IMR-90 (cell line): ENCODE data around the gene KCNAB1. TPM values are rescaled to one million over a fixed set of nuclear protein-coding genes. Genes with fewer than 3 reads are reported as not detected.

Source experiments
- ATAC-seq: fragments of 200-7000 bp; cut with Tn5 transposase; 2 replicates; pipeline ENCODE4 v1.9.1; 2020; ENCODE audit warnings: low read depth, mild to moderate bottlenecking, moderate library complexity
- BruUV-seq: library from RNA; stranded (reverse); fragments of 400-500 nt; replicated peaks from 2 replicates; lab custom pipeline; 2021; lab: Mats Ljungman, UMichigan
- CTCF ChIA-PET: fragments of 300-600 bp; formaldehyde crosslinking; extraction: SDS; loops from one replicate; lab custom pipeline; 2021; ENCODE audit warnings: antibody characterized with exemption; lab: Yijun Ruan, JAX
- POLR2A ChIA-PET: fragments of 300-600 bp; sonication (Branson Sonifier 250); formaldehyde crosslinking; loops from one replicate; lab custom pipeline; 2022; ENCODE audit warnings: antibody characterized with exemption; ENCODE audit not compliant: unreplicated experiment; lab: Charles Lee
- DNase-seq: peaks from one replicate; pipeline ENCODE4 v3.0.0; 2013
- H2AFZ ChIP-seq: replicated peaks from 2 replicates; pipeline ENCODE3; 2013; ENCODE audit warnings: low read length, mild to moderate bottlenecking; ENCODE audit not compliant: poor library complexity
- H2AK5ac ChIP-seq: 2 replicates; pipeline ENCODE4 v1.6.1; 2013; ENCODE audit warnings: low read depth, low read length, inconsistent platforms
- H2AK9ac ChIP-seq: replicated peaks from 2 replicates; pipeline ENCODE3; 2013; ENCODE audit warnings: mild to moderate bottlenecking, low read depth, low read length, moderate library complexity; ENCODE audit not compliant: poor library complexity
- H2BK120ac ChIP-seq: 2 replicates; pipeline ENCODE4 v1.6.1; 2013; ENCODE audit warnings: low read depth, low read length, inconsistent platforms
- H2BK15ac ChIP-seq: 3 replicates; pipeline ENCODE4 v1.6.1; 2013; ENCODE audit warnings: low read depth, low read length, inconsistent platforms
- H2BK20ac ChIP-seq: 2 replicates; pipeline ENCODE4 v1.6.1; 2013; ENCODE audit warnings: low read depth, mild to moderate bottlenecking, inconsistent platforms, low read length, moderate library complexity
- H2BK5ac ChIP-seq: 2 replicates; pipeline ENCODE4 v1.6.1; 2013; ENCODE audit warnings: mild to moderate bottlenecking, low read depth, low read length, inconsistent platforms; ENCODE audit not compliant: poor library complexity, severe bottlenecking
- H3K14ac ChIP-seq: replicated peaks from 2 replicates; pipeline ENCODE4 v1.6.1; 2013; ENCODE audit warnings: low read depth, low read length, inconsistent platforms
- H3K18ac ChIP-seq: 2 replicates; pipeline ENCODE4 v1.6.1; 2013; ENCODE audit warnings: low read depth, low read length, control low read depth
- H3K23ac ChIP-seq: 2 replicates; pipeline ENCODE4 v1.6.1; 2013; ENCODE audit warnings: low read depth, low read length, inconsistent platforms
- H3K27ac ChIP-seq: 2 replicates; pipeline ENCODE4 v1.5.1; 2013; ENCODE audit warnings: mild to moderate bottlenecking, control low read depth, low read length; ENCODE audit not compliant: insufficient read depth
- H3K27me3 ChIP-seq: 2 replicates; pipeline ENCODE4 v1.6.1; 2013; ENCODE audit warnings: low read length; ENCODE audit not compliant: control insufficient read depth, insufficient read depth
- H3K36me3 ChIP-seq: 2 replicates; pipeline ENCODE4 v1.6.1; 2013; ENCODE audit warnings: low read length, mixed read lengths; ENCODE audit not compliant: control insufficient read depth, insufficient read depth
- H3K4ac ChIP-seq: 2 replicates; pipeline ENCODE4 v1.6.1; 2013; ENCODE audit warnings: low read depth, low read length, inconsistent platforms
- H3K4me1 ChIP-seq: 2 replicates; pipeline ENCODE4 v1.6.1; 2013; ENCODE audit warnings: low read length, mixed read lengths; ENCODE audit not compliant: control insufficient read depth, insufficient read depth
- H3K4me2 ChIP-seq: 2 replicates; pipeline ENCODE4 v1.6.1; 2013; ENCODE audit warnings: low read depth, mild to moderate bottlenecking, control low read depth, low read length, moderate library complexity
- H3K4me3 ChIP-seq: 2 replicates; pipeline ENCODE4 v1.5.1; 2013; ENCODE audit warnings: low read depth, mild to moderate bottlenecking, control low read depth, low read length, moderate library complexity; ENCODE audit not compliant: insufficient read depth
- H3K56ac ChIP-seq: 2 replicates; pipeline ENCODE4 v1.6.1; 2013; ENCODE audit warnings: low read length, inconsistent platforms; ENCODE audit not compliant: insufficient read depth; ENCODE audit errors: extremely low read depth
- H3K79me1 ChIP-seq, 2 experiments: 2 replicates each; pipeline ENCODE4 v1.6.1; 2013; ENCODE audit warnings: low read length in 2 of 2, inconsistent platforms in 1 of 2, low read depth in 1 of 2
- H3K9ac ChIP-seq: 2 replicates; pipeline ENCODE4 v1.6.1; 2013; ENCODE audit warnings: low read depth, low read length, control low read depth
- H3K9me1 ChIP-seq: 2 replicates; pipeline ENCODE4 v1.6.1; 2013; ENCODE audit warnings: low read length, inconsistent platforms; ENCODE audit not compliant: insufficient read depth
- H3K9me3 ChIP-seq: 2 replicates; pipeline ENCODE4 v1.6.1; 2013; ENCODE audit warnings: low read length; ENCODE audit not compliant: control insufficient read depth, insufficient read depth
- H4K20me1 ChIP-seq: 2 replicates; pipeline ENCODE4 v1.6.1; 2013; ENCODE audit warnings: low read length, inconsistent platforms; ENCODE audit not compliant: insufficient read depth
- H4K5ac ChIP-seq: 2 replicates; pipeline ENCODE4 v1.6.1; 2013; ENCODE audit warnings: mild to moderate bottlenecking, low read depth, low read length, control low read depth
- H4K8ac ChIP-seq, 2 experiments: 2 replicates each; pipeline ENCODE4 v1.6.1; 2013; ENCODE audit warnings: low read depth in 2 of 2, low read length in 2 of 2, control low read depth in 1 of 2, inconsistent platforms in 1 of 2
- H4K91ac ChIP-seq: 2 replicates; pipeline ENCODE4 v1.6.1; 2013; ENCODE audit warnings: low read depth, low read length, inconsistent platforms; ENCODE audit not compliant: insufficient read depth
- BHLHE40 ChIP-seq: fragments of 150-350 bp; IDR thresholded peaks from 2 replicates; pipeline ENCODE4 v1.6.1; 2016; ENCODE audit warnings: mild to moderate bottlenecking, low read depth, low read length
- CEBPB ChIP-seq: IDR thresholded peaks from 2 replicates; pipeline ENCODE4 v1.6.1; 2012; ENCODE audit warnings: low read depth, low read length, improper control_type of control experiment
- CHD1 ChIP-seq: IDR thresholded peaks from 2 replicates; pipeline ENCODE4 v1.6.1; 2012; ENCODE audit warnings: low read depth, low read length, improper control_type of control experiment
- FOS ChIP-seq: fragments of 150-350 bp; IDR thresholded peaks from 2 replicates; pipeline ENCODE4 v1.6.1; 2016; ENCODE audit warnings: low read depth, low read length
- MAFK ChIP-seq: IDR thresholded peaks from 2 replicates; pipeline ENCODE4 v1.6.1; 2012; ENCODE audit warnings: low read depth, low read length, improper control_type of control experiment
- MAZ ChIP-seq: IDR thresholded peaks from 2 replicates; pipeline ENCODE4 v1.6.1; 2012; ENCODE audit warnings: low read depth, mild to moderate bottlenecking, low read length, improper control_type of control experiment, moderate library complexity, borderline replicate concordance
- MXI1 ChIP-seq: IDR thresholded peaks from 2 replicates; pipeline ENCODE4 v1.6.1; 2012; ENCODE audit warnings: low read depth, mild to moderate bottlenecking, low read length, moderate library complexity, borderline replicate concordance
- NFE2L2 ChIP-seq: fragments of 150-350 bp; IDR thresholded peaks from 2 replicates; pipeline ENCODE4 v1.6.1; 2016; ENCODE audit warnings: low read depth, mild to moderate bottlenecking, low read length
- POLR2A ChIP-seq: IDR thresholded peaks from 2 replicates; pipeline ENCODE4 v1.6.1; 2012; ENCODE audit warnings: mild to moderate bottlenecking, low read depth, low read length
- RAD21 ChIP-seq: IDR thresholded peaks from 2 replicates; pipeline ENCODE4 v1.6.1; 2012; ENCODE audit warnings: low read length, improper control_type of control experiment
- RCOR1 ChIP-seq: IDR thresholded peaks from 2 replicates; pipeline ENCODE4 v1.6.1; 2012; ENCODE audit warnings: mild to moderate bottlenecking, low read length, improper control_type of control experiment; ENCODE audit not compliant: insufficient replicate concordance
- RFX5 ChIP-seq: IDR thresholded peaks from 2 replicates; pipeline ENCODE4 v1.8.0; 2012; ENCODE audit warnings: low read depth, mild to moderate bottlenecking, low read length, moderate library complexity
- SMC3 ChIP-seq: fragments of 150-350 bp; IDR thresholded peaks from 2 replicates; pipeline ENCODE4 v1.6.1; 2016; ENCODE audit warnings: low read depth, mild to moderate bottlenecking, antibody characterized with exemption, low read length, moderate library complexity
- WGBS, 2 experiments: methylation state at CpG; one replicate each; pipeline versions ENCODE4 v1.1.5 to v1.1.7; 2013; ENCODE audit warnings: missing lambda C conversion rate in 2 of 2; ENCODE audit not compliant: insufficient read length in 1 of 2; ENCODE audit errors: extremely low coverage in 2 of 2; 5-methylcytosine and 5-hydroxymethylcytosine counted together
- dilution Hi-C: fragments of 300-500 bp; cut with HindIII; formaldehyde crosslinking; loops from one replicate; pipeline ENCODE4 v1.14.3; 2018; ENCODE audit warnings: low sequenced_read_pairs; ENCODE audit not compliant: unreplicated experiment
- in situ Hi-C: fragments of 300-500 bp; cut with MboI; formaldehyde crosslinking; loops from 3 replicates; pipeline ENCODE4 v1.14.3; 2019; ENCODE audit warnings: low sequenced_read_pairs, inconsistent platforms, mixed read lengths
- intact Hi-C: fragments of 100-400 bp; cut with micrococcal nuclease; formaldehyde crosslinking; loops from 2 replicates; pipeline ENCODE4 v1.10.0; 2022
- polyA plus RNA-seq, 3 experiments: library from polyadenylated mRNA; depleted of rRNA; stranded (reverse); fragments of >200 nt; gene quantifications; 2 replicates each; pipeline ENCODE4 v1.2.3, GENCODE V29; 2012; ENCODE audit warnings: low replicate concordance in 1 of 3
- total RNA-seq: library from RNA; depleted of rRNA; stranded (reverse); fragments of >200 nt; gene quantifications from 2 replicates; pipeline ENCODE4 v1.2.3, GENCODE V29; 2012
- TF ChIP-seq, protein P1 (sequence below): fragments of 150-350 bp; IDR thresholded peaks from 2 replicates; pipeline ENCODE4 v1.6.1; 2016; ENCODE audit warnings: low read depth, mild to moderate bottlenecking, low read length, moderate library complexity, borderline replicate concordance
- TF ChIP-seq, protein P2 (sequence below): conservative IDR thresholded peaks from 2 replicates; pipeline ENCODE4 v1.5.1; 2012; ENCODE audit warnings: mild to moderate bottlenecking, low read depth, low read length, improper control_type of control experiment
- TF ChIP-seq, protein P3 (sequence below): fragments of 150-350 bp; IDR thresholded peaks from 2 replicates; pipeline ENCODE4 v1.6.1; 2017; ENCODE audit warnings: mild to moderate bottlenecking, antibody characterized with exemption, low read length, low read depth

Gene KCNAB1
- total and polyA plus RNA-seq, 2 of the 4 experiments (the other 2 are of a cell fraction): under 0.01 to 0.07 TPM

DNA sequence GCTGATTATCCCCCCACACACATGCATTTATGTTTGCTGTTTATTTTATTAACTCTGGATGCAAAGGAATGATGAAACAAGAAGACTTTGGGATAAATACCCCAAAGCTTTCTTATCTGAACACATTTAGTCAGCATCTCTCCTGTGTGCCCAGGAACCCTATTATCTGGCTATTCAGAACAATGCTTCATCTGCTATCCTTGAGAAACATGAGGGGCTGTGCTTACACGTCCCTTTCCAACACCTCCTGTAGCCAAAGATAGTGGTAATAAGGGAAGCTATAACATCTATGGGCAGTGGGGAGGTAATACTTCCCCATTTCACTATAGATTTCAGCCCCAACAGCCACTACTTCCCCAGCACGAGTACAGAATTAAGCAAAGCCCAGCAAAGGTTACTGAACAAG is 339.8 kb downstream of the KCNAB1 start:
- Histone ChIP-seq H3K79me1 (no peaks in the 10 kb centered on the region), H3K23ac (no peak overlapping the region), H3K56ac (no peak overlapping the region), H2AK5ac (no peak overlapping the region), H3K9me3 (no peaks in the 10 kb centered on the region), H4K8ac (no peak overlapping the region), H2BK20ac (no peak overlapping the region), H3K36me3 (no peaks in the 10 kb centered on the region), H3K4me3 (no peak overlapping the region), H3K4me1 (no peaks in the 10 kb centered on the region), H4K5ac (no peak overlapping the region), H3K9me1 (no peaks in the 10 kb centered on the region), H2BK120ac (no peak overlapping the region), H2AFZ (no peak overlapping the region), H2BK5ac (no peak overlapping the region), H4K20me1 (no peaks in the 10 kb centered on the region), H3K4ac (no peak overlapping the region), H3K27me3 (peaks cover 10% of the 10 kb centered on the region), H3K9ac (no peak overlapping the region), H3K14ac (no peak overlapping the region), H2AK9ac (no peak overlapping the region), H3K27ac (no peak overlapping the region), H4K91ac (no peak overlapping the region), H3K4me2 (no peak overlapping the region), H2BK15ac (no peak overlapping the region), H3K18ac (no peak overlapping the region)
- ATAC-seq (no peak), DNase-seq (no peak)
- dilution Hi-C loops (no loop called here), intact Hi-C loops (no loop called here), in situ Hi-C loops (no loop called here)
- no TSS peak for BruUV-seq
- WGBS, 2 experiments: no CpG with 5 or more reads among the region's 2 CpGs
- TF ChIP-seq NFE2L2 (no peak), FOS (no peak), MXI1 (no peak), RFX5 (no peak), RAD21 (no peak), CEBPB (no peak), POLR2A (no peak), MAZ (no peak), SMC3 (no peak), BHLHE40 (no peak), MAFK (no peak), CHD1 (no peak), RCOR1 (no peak)
- TF ChIP-seq, protein P1, sequence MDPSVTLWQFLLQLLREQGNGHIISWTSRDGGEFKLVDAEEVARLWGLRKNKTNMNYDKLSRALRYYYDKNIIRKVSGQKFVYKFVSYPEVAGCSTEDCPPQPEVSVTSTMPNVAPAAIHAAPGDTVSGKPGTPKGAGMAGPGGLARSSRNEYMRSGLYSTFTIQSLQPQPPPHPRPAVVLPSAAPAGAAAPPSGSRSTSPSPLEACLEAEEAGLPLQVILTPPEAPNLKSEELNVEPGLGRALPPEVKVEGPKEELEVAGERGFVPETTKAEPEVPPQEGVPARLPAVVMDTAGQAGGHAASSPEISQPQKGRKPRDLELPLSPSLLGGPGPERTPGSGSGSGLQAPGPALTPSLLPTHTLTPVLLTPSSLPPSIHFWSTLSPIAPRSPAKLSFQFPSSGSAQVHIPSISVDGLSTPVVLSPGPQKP: no peak
- TF ChIP-seq, protein P2, sequence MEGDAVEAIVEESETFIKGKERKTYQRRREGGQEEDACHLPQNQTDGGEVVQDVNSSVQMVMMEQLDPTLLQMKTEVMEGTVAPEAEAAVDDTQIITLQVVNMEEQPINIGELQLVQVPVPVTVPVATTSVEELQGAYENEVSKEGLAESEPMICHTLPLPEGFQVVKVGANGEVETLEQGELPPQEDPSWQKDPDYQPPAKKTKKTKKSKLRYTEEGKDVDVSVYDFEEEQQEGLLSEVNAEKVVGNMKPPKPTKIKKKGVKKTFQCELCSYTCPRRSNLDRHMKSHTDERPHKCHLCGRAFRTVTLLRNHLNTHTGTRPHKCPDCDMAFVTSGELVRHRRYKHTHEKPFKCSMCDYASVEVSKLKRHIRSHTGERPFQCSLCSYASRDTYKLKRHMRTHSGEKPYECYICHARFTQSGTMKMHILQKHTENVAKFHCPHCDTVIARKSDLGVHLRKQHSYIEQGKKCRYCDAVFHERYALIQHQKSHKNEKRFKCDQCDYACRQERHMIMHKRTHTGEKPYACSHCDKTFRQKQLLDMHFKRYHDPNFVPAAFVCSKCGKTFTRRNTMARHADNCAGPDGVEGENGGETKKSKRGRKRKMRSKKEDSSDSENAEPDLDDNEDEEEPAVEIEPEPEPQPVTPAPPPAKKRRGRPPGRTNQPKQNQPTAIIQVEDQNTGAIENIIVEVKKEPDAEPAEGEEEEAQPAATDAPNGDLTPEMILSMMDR: no peak
- TF ChIP-seq, protein P3, sequence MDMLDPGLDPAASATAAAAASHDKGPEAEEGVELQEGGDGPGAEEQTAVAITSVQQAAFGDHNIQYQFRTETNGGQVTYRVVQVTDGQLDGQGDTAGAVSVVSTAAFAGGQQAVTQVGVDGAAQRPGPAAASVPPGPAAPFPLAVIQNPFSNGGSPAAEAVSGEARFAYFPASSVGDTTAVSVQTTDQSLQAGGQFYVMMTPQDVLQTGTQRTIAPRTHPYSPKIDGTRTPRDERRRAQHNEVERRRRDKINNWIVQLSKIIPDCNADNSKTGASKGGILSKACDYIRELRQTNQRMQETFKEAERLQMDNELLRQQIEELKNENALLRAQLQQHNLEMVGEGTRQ: no peak
- CTCF ChIA-PET: interaction anchor here (0.8 kb wide), 1 partner anchor 10 kb away, joined by 6 read pairs; no protein-coding TSS in a partner anchor
- POLR2A ChIA-PET: no interaction called here
